Activated T-helper 9 cell treated with anti-CD3 and anti-CD28 coated beads, Interleukin-2, amount 50 U/mL, for 16 hours (primary cell): ENCODE data around the gene PTPN6.

Source experiments
- DNase-seq: peaks from one replicate; pipeline ENCODE4 v3.0.0-alpha.2; 2020; ENCODE audit warnings: low read depth

The PTPN6 gene

GRCh38 chr12:6956021-6956727, 5.0 kb downstream of the PTPN6 start:
- no peak for DNase-seq

- no peak for DNase-seq
Measured at GRCh38 chr12:6957151-6957701, 6.1 kb downstream of the PTPN6 start.

- DNase-seq: no peak
Measured at GRCh38 chr12:6957741-6958608, 6.8 kb downstream of the PTPN6 start.

- no peak for DNase-seq
Measured at GRCh38 chr12:6958609-6959057, 7.5 kb downstream of the PTPN6 start.

GRCh38 chr12:6959058-6959804, 8.1 kb downstream of the PTPN6 start:
- peak; percentile 61 for DNase-seq

- no peak for DNase-seq
Measured at GRCh38 chr12:6959805-6960592, 8.8 kb downstream of the PTPN6 start.

- DNase-seq: no peak
Measured at GRCh38 chr12:6960593-6961277, 9.6 kb downstream of the PTPN6 start.

- peak; percentile 93 for DNase-seq
Measured at GRCh38 chr12:6961278-6961694, 10.1 kb downstream of the PTPN6 start.

- DNase-seq: peak; percentile 48
Measured at GRCh38 chr12:6961695-6962284, 10.6 kb downstream of the PTPN6 start.

- DNase-seq: no peak
Measured at GRCh38 chr12:6962285-6963015, 11.3 kb downstream of the PTPN6 start.

- no peak for DNase-seq
Measured at GRCh38 chr12:6963016-6963731, 12.0 kb downstream of the PTPN6 start.

GRCh38 chr12:6963791-6964413, 12.7 kb downstream of the PTPN6 start:
- DNase-seq: no peak

GRCh38 chr12:6964605-6965025, 13.5 kb downstream of the PTPN6 start:
- DNase-seq: no peak

GRCh38 chr12:6965026-6965661, 14.0 kb downstream of the PTPN6 start:
- DNase-seq: peak; percentile 75

GRCh38 chr12:6965714-6966113, 14.6 kb downstream of the PTPN6 start:
- no peak for DNase-seq

GRCh38 chr12:6966351-6966750, 15.2 kb downstream of the PTPN6 start:
- DNase-seq: no peak

- no peak for DNase-seq
Measured at GRCh38 chr12:6967651-6968100, 16.5 kb downstream of the PTPN6 start.

- DNase-seq: no peak
Measured at GRCh38 chr12:6968426-6968825, 17.3 kb downstream of the PTPN6 start.
